Left lung (tissue), 10 donors: ENCODE data around the gene SMARCD3. TPM values are rescaled to one million over a fixed set of nuclear protein-coding genes. Genes with fewer than 3 reads are reported as not detected.

Experiments
- ATAC-seq: fragments of 200-7000 bp; cut with Tn5 transposase; one replicate; pipeline ENCODE4 v1.9.1; 2020; ENCODE audit warnings: moderate library complexity
- DNase-seq, 4 donors: peaks; one replicate each; pipeline ENCODE4 v3.0.0-alpha.2; 2013 to 2020
- H3K27ac ChIP-seq, 2 donors: fragments of 200-600 bp; sonication (generic) in 1 of 2; one replicate each; pipeline versions ENCODE4 v1.5.0 to v1.8.0; 2020 to 2021
- H3K27me3 ChIP-seq, 2 donors: fragments of 200-600 bp; sonication (generic) in 1 of 2; one replicate each; pipeline versions ENCODE4 v1.5.0 to v1.8.0; 2020 to 2021
- H3K36me3 ChIP-seq, 2 donors: fragments of 200-600 bp; sonication (generic) in 1 of 2; one replicate each; pipeline versions ENCODE4 v1.5.0 to v1.8.0; 2020 to 2021
- H3K4me1 ChIP-seq, 2 donors: fragments of 200-600 bp; one replicate each; pipeline ENCODE4 v1.8.0; 2021
- H3K4me3 ChIP-seq, 2 donors: fragments of 200-600 bp; sonication (generic) in 1 of 2; one replicate each; pipeline versions ENCODE4 v1.5.0 to v1.8.0; 2020 to 2021; ENCODE audit warnings: mild to moderate bottlenecking in 1 of 2
- H3K9me3 ChIP-seq, 2 donors: fragments of 200-600 bp; sonication (generic) in 1 of 2; one replicate each; pipeline versions ENCODE4 v1.5.0 to v1.8.0; 2020 to 2021
- intact Hi-C, 2 donors: fragments of 100-400 bp; cut with DNase I; formaldehyde crosslinking; loops; one replicate each; pipeline versions ENCODE4 v1.11.2 to v1.14.2; 2022
- polyA plus RNA-seq, 6 donors: library from polyadenylated mRNA; unstranded; fragments of 120-200 nt; gene quantifications; one replicate each; pipeline ENCODE4 v1.2.1, GENCODE V29; 2013; ENCODE audit not compliant: insufficient read length in 6 of 6
- total RNA-seq, 2 donors: library from RNA; stranded (reverse); fragmentation: NEBNext Ultra II Directional; extraction: Animal tissue kit (Norgen Biotek cat#: 25700); gene quantifications; one replicate each; pipeline ENCODE4 v1.2.1, GENCODE V29; 2021
- TF ChIP-seq, protein P1 (sequence below), 2 donors: fragments of 200-600 bp; sonication (generic) in 1 of 2; IDR thresholded peaks; one replicate each; pipeline versions ENCODE4 v1.5.0 to v1.8.0; 2021; ENCODE audit warnings: antibody characterized with exemption in 2 of 2
- donor health status: DM: no; HTN: yes; CAD: no.
- donor health status: DM: no; HTN: no; CAD: no.

SMARCD3 gene
- total and polyA plus RNA-seq, 8 donors: 45.5 to 130 (median 95.3) TPM

DNA sequence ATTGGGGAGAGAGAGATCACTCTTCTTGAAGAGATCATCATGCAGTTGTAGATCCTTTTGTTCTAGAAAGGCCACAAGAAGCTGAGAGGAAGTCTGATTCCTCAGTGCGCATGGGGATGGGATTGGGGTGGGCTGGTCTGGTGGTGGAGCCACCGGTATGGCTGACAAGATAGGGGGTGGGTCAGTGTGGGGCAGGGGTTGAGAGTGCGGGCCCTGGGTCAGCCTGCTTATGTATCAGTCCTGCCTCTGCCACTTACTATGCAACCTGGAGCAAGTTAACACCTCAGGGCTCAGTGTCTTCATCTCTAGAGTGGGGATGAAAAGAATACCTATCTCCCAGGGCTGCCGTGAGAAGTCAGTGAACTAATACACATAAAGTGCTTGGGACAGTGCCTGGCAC, 8.0 kb downstream of the SMARCD3 start:
- peaks cover 0 to 70% of the 10 kb centered on the region in 2 donors for H3K36me3 ChIP-seq
- intact Hi-C loops: loop anchor here in 1 of 2 donors (10.0 kb wide), 1 partner anchor 64 kb away; no protein-coding TSS in a partner anchor
- no peak for DNase-seq

DNA sequence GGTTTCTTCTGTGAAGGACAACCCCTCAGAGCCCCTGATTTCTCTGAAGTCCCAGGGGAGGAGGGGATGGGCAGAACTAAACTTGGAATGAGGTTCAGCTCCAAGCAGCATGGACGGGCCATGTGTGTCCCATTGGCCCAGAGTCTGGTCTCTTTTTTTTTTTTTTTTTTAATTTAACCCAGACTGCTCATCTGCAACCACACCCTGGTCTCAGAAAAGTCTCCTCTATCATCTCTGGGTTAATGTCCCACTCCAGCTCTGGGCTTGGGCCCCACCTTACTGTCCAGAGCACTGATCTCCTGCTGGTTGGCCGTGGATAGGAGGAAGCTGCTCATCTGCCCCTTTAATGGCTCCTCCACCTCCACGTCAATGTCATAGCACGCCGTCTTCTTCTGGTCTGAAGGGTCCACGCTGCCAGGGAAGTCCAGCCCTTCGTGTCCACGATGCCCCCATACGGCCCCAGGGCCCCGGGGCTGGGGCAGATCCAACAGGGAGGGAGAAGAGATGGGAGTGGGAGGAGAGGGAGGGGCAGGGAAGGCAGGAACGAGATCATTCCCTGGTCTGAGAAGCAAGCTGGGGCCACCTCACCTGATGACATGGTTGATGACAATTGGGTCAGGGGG, 8.5 kb downstream of the SMARCD3 start:
- Histone ChIP-seq H3K4me1 (peaks cover 4 to 25% of the 10 kb centered on the region in 2 donors), H3K27ac (no peak overlapping the region), H3K27me3 (peaks cover 6 to 11% of the 10 kb centered on the region in 2 donors), H3K36me3 (peaks cover 0 to 76% of the 10 kb centered on the region in 2 donors), H3K4me3 (no peak overlapping the region), H3K9me3 (no peaks in the 10 kb centered on the region)
- DNase-seq: no peak
- ATAC-seq: no peak
- TF ChIP-seq, protein P1, sequence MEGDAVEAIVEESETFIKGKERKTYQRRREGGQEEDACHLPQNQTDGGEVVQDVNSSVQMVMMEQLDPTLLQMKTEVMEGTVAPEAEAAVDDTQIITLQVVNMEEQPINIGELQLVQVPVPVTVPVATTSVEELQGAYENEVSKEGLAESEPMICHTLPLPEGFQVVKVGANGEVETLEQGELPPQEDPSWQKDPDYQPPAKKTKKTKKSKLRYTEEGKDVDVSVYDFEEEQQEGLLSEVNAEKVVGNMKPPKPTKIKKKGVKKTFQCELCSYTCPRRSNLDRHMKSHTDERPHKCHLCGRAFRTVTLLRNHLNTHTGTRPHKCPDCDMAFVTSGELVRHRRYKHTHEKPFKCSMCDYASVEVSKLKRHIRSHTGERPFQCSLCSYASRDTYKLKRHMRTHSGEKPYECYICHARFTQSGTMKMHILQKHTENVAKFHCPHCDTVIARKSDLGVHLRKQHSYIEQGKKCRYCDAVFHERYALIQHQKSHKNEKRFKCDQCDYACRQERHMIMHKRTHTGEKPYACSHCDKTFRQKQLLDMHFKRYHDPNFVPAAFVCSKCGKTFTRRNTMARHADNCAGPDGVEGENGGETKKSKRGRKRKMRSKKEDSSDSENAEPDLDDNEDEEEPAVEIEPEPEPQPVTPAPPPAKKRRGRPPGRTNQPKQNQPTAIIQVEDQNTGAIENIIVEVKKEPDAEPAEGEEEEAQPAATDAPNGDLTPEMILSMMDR (IDR thresholded peaks at IDR 0.05): no peak
- intact Hi-C loops: loop anchor here in 1 of 2 donors (10.0 kb wide), 1 partner anchor 65 kb away; no protein-coding TSS in a partner anchor

More for the DNA sequence above, 8.0 kb downstream of the SMARCD3 start:
- no peak for ATAC-seq
- no peak overlapping the region for H3K27ac ChIP-seq
- H3K9me3 ChIP-seq: no peaks in the 10 kb centered on the region
- no peak overlapping the region for H3K4me3 ChIP-seq
- H3K27me3 ChIP-seq: peaks cover 11 to 17% of the 10 kb centered on the region in 2 donors
- peaks cover 10 to 31% of the 10 kb centered on the region in 2 donors for H3K4me1 ChIP-seq
- TF ChIP-seq, protein P1 (IDR thresholded peaks at IDR 0.05): no peak

DNA sequence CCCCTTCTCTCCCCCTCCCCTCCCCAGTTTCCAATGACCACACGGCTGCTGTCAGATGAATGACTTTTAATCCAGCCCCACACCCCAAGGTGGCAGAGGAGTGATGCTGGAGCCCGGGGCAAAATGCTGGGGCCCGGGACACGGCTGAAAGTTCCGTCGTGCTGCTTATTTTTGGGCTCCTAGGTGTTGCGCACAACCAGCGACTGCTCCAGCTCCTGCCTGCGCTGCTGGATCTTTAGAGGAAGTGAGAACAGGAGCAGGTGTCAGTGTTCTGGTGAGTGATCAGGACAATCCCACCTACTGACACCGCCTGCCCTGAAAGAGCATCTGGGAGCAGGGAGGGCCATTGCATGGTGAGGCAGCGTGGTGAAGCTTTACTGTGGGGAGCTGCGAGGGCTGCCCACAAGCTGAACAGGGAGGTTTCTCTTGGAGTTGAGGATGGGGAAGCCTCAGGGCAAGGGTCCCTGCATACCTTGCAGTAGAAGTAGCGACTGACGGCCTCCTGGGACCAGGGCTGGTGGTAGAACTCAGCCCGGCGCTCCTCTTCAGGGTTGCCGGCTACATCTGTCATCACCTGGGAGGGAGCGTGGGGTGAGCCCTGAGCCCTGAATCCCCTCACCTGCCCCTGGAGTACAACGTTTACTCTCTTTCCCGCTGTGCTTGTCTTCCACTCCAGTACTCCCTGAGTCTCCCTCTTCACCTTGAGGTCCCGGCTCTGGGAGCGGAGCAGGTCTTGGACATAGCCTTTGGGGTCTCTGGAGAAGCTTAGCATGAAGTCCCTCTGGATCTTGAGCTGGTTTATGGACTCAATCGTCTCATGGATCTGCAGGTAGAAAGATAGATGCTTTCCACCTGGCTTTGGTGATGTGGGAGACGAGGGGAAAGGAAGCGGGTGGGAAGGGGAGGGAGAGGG, 9.3 kb downstream of the SMARCD3 start:
- Histone ChIP-seq H3K4me3 (no peak overlapping the region), H3K27me3 (peaks cover 0 to 3% of the 10 kb centered on the region in 2 donors), H3K9me3 (no peaks in the 10 kb centered on the region), H3K36me3 (peaks cover 0 to 80% of the 10 kb centered on the region in 2 donors), H3K27ac (no peak overlapping the region), H3K4me1 (peaks cover 0 to 19% of the 10 kb centered on the region in 2 donors)
- DNase-seq (no peak), ATAC-seq (no peak)
- intact Hi-C loops: no loop called here
- TF ChIP-seq, protein P1 (IDR thresholded peaks at IDR 0.05): no peak

DNA sequence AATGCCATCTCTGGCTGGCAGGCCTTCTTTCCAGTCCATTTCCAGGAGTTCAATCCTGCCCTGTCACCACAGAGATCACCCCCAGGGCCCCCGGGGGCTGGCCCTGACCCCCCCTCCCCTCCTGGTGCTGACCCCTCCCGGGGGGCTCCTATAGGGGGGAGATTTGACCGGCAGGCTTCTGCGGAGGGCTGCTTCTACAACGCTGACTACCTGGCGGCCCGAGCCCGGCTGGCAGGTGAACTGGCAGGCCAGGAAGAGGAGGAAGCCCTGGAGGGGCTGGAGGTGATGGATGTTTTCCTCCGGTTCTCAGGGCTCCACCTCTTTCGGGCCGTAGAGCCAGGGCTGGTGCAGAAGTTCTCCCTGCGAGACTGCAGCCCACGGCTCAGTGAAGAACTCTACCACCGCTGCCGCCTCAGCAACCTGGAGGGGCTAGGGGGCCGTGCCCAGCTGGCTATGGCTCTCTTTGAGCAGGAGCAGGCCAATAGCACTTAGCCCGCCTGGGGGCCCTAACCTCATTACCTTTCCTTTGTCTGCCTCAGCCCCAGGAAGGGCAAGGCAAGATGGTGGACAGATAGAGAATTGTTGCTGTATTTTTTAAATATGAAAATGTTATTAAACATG, 10.2 kb downstream of the SMARCD3 start:
- H3K27me3 ChIP-seq: no peaks in the 10 kb centered on the region
- intact Hi-C loops: no loop called here
- peaks cover 0 to 19% of the 10 kb centered on the region in 2 donors for H3K4me1 ChIP-seq
- H3K36me3 ChIP-seq: peaks cover 0 to 80% of the 10 kb centered on the region in 2 donors
- ATAC-seq (no peak), DNase-seq (no peak)
- H3K27ac ChIP-seq: no peak overlapping the region
- H3K4me3 ChIP-seq: no peak overlapping the region
- H3K9me3 ChIP-seq: no peaks in the 10 kb centered on the region
- TF ChIP-seq, protein P1 (IDR thresholded peaks at IDR 0.05): no peak
